Neural cell (in vitro differentiated cells): ENCODE data around the gene PRICKLE2.

Experiments
- EP300 ChIP-seq: fragments of 450-650 bp; conservative IDR thresholded peaks from 2 replicates; pipeline ENCODE4 v1.6.1; 2014; ENCODE audit warnings: antibody characterized with exemption, mild to moderate bottlenecking, moderate library complexity; ENCODE audit not compliant: poor library complexity, severe bottlenecking
- EZH2 ChIP-seq: fragments of 200-600, 300-800 bp; shearing (Covaris generic), sonication (generic); IDR thresholded peaks from 2 replicates; pipeline ENCODE4 v1.6.1; 2014; ENCODE audit warnings: antibody characterized with exemption, low read length, borderline replicate concordance, mild to moderate bottlenecking; ENCODE audit not compliant: insufficient read depth, poor library complexity, severe bottlenecking
- MXI1 ChIP-seq: fragments of 450-650 bp; conservative IDR thresholded peaks from 2 replicates; pipeline ENCODE4 v1.6.1; 2014; ENCODE audit warnings: antibody characterized with exemption, mild to moderate bottlenecking; ENCODE audit not compliant: poor library complexity, severe bottlenecking
- POLR2AphosphoS5 ChIP-seq: IDR thresholded peaks from 2 replicates; pipeline ENCODE4 v1.6.1; 2012
- RAD21 ChIP-seq: fragments of 450-650 bp; conservative IDR thresholded peaks from 2 replicates; pipeline ENCODE4 v1.6.1; 2014; ENCODE audit warnings: antibody characterized with exemption, mild to moderate bottlenecking, moderate library complexity
- TAF1 ChIP-seq: IDR thresholded peaks from 2 replicates; pipeline ENCODE4 v1.6.1; 2012; ENCODE audit warnings: low read depth
- TF ChIP-seq, protein P1 (sequence below): fragments of 450-650 bp; IDR thresholded peaks from 2 replicates; pipeline ENCODE4 v1.5.1; 2014; ENCODE audit warnings: antibody characterized with exemption, mild to moderate bottlenecking, moderate library complexity; ENCODE audit not compliant: poor library complexity, severe bottlenecking
- TF ChIP-seq, protein P2 (sequence below): IDR thresholded peaks from 2 replicates; pipeline ENCODE4 v1.6.1; 2012; ENCODE audit warnings: borderline replicate concordance

DNA sequence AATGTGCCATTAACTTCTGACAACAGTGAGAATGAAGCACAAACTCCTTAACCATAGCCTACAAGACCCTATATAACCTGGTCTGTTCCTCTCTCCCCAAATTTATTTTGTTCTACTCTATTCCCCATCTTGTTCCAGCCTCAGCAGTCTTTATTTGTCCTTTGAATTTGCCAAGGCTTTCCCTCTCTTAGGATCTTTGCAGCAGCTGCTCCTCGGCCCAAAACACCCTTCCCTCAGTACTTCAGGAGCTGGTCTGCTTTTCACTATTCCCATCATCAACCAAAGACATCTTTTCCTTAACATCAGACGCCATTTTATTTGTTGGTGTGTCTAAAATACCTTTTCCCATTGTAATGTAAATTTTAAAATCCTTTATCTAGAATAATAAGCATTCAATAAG, 10.2 kb downstream of the PRICKLE2 start:
- TF ChIP-seq EZH2 = no peak
- TF ChIP-seq, protein P1, sequence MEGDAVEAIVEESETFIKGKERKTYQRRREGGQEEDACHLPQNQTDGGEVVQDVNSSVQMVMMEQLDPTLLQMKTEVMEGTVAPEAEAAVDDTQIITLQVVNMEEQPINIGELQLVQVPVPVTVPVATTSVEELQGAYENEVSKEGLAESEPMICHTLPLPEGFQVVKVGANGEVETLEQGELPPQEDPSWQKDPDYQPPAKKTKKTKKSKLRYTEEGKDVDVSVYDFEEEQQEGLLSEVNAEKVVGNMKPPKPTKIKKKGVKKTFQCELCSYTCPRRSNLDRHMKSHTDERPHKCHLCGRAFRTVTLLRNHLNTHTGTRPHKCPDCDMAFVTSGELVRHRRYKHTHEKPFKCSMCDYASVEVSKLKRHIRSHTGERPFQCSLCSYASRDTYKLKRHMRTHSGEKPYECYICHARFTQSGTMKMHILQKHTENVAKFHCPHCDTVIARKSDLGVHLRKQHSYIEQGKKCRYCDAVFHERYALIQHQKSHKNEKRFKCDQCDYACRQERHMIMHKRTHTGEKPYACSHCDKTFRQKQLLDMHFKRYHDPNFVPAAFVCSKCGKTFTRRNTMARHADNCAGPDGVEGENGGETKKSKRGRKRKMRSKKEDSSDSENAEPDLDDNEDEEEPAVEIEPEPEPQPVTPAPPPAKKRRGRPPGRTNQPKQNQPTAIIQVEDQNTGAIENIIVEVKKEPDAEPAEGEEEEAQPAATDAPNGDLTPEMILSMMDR = no peak
- no peak for TF ChIP-seq RAD21
- no peak for TF ChIP-seq POLR2AphosphoS5
- TF ChIP-seq, protein P2, sequence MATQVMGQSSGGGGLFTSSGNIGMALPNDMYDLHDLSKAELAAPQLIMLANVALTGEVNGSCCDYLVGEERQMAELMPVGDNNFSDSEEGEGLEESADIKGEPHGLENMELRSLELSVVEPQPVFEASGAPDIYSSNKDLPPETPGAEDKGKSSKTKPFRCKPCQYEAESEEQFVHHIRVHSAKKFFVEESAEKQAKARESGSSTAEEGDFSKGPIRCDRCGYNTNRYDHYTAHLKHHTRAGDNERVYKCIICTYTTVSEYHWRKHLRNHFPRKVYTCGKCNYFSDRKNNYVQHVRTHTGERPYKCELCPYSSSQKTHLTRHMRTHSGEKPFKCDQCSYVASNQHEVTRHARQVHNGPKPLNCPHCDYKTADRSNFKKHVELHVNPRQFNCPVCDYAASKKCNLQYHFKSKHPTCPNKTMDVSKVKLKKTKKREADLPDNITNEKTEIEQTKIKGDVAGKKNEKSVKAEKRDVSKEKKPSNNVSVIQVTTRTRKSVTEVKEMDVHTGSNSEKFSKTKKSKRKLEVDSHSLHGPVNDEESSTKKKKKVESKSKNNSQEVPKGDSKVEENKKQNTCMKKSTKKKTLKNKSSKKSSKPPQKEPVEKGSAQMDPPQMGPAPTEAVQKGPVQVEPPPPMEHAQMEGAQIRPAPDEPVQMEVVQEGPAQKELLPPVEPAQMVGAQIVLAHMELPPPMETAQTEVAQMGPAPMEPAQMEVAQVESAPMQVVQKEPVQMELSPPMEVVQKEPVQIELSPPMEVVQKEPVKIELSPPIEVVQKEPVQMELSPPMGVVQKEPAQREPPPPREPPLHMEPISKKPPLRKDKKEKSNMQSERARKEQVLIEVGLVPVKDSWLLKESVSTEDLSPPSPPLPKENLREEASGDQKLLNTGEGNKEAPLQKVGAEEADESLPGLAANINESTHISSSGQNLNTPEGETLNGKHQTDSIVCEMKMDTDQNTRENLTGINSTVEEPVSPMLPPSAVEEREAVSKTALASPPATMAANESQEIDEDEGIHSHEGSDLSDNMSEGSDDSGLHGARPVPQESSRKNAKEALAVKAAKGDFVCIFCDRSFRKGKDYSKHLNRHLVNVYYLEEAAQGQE = no peak
- TF ChIP-seq TAF1 = no peak
- no peak for TF ChIP-seq MXI1
- TF ChIP-seq EP300 = no peak
